ENCODE data around the gene MOV10. TPM values are rescaled to one million over a fixed set of nuclear protein-coding genes. Genes with fewer than 3 reads are reported as not detected.
A peak's percentile ranks its signal among the peaks of the same experiment; 100 is the strongest.

Gene MOV10
- total RNA-seq, 1 experiment from 2014 or later = 57.2 TPM

DNA sequence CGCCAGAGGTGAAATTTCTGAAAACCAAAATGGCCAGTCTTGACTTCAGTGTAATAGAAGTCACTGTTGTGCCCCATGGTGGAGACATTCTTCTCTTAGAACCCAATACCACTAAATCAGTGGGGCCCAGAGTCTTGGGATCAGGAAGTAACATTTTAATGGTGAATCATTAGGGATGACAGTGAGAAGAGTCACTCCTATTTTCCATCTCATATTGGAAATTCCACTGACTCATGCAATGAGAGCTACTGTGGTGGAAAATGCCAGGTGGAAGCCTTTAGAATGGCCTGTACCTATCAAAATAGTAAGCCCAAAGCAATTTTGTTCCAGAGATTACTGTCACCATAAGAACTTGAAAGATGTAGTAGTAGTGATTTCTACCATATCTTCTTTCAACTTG is 61.3 kb downstream of the MOV10 start:
- peak; percentile 93 for DNase-seq (ENCODE audit: low read depth)

DNA sequence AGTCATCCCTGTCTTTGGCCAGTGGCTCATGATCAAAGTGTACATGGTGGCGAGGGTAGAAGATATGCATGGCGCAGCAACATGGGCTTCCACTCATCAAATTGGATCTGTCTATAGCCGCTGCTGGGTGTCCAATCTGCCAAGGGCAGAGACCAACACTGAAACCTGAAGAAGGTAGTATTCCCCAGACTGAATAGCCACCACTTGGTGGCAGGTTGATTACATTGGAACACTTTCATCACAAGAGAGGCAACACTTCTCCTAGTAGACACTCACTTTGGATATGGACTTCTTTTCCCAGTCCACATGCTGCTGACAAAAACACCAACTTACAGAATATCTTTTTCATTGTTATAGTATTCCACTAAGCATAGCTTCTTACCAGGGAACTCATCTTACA is 63.1 kb downstream of the MOV10 start:
- no peak for DNase-seq (ENCODE audit: low read depth)

DNA sequence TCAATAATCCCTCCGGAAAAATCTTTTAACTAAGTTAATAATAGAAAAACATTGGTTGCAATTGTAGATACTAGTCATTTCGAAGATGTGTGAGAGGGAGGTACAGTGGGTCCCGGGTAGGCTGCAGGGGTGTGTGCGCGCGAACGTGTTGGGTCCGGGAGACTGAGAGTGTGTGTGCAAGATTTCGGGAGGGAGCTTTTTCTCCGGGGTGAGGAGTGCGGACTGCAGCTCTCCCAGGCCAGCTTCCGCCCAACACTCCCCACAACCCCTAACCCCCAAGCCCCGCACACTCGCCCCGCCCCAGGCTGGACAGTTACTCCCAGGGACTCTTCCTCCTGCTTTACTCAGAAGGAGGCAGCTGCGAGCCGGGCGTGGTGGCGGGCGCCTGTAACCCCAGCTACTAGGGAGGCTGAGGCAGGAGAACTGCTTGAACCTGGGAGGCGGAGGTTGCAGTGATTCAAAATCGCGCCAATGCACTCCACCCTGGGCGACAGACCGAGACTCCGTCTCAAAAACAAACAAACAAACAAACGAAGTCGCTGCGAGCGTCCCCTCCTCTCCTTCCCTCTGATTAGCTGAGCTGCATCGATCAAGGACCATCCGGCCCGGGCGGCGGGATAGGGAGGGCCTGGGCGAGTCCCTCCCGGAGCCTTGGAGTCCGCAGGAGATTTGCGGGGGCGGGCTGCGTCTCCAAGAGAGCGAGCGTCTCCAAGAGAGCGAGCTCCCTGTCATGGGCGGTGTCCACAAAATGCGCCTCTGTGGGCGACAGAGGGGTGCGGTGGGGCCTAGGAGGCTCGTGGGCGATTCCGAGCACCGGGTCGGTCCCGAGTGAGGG is 68.9 kb downstream of the MOV10 start:
- no peak for DNase-seq (ENCODE audit: low read depth)

DNA sequence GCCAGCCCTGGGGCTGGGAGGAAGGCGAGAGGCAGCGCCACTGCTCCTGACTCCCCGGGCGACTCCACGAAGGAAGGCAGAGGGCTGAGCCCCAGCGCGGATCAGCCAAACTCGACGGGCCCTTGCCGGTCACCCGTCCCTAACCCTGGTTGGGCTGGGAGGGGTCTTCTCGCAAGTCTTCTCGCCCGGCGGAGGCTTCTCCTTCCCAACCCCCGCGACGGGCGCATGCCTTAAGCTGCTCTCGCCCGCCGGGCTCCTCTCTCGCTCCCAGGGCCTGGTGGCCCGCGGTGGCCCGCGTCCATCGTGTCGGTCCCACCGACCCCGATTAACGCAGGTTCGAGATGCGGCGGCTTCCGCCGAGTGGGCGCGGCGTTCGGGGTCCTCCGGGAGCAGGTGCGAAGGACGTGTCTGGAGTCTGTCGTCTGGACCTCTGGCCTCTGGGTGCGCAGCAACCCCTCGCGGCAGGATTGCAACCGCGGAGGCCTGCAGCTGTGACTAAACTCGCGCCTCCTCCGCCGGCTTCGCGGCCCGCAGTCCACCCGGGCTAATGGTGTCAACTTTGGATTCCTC is 69.6 kb downstream of the MOV10 start:
- peak; percentile 57 for DNase-seq (ENCODE audit: low read depth)

DNA sequence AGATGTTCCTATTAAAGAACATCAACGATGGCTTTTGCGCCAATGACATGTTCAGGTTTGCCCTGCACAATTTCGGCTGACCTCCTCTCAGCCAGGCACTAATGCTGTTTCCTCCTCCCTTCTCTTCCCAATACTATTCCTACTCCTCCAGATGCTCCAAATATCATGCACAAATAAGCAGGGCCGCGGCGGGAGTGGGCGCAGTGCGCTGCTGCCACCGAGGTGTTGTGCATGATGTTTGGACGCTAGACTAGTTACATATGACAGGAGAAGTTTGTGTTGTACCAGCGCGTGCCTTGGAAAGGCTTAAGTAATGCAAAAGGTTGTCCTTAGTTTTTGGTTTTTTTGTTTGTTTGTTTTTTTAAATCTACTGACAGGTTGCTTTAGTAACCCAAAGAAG is 73.9 kb downstream of the MOV10 start:
- DNase-seq (ENCODE audit: low read depth) = no peak

Other genes with a start within 250 kb of the MOV10 start
- 0.12 and 0.40 TPM in 2 replicates for gene WNT2B, start 165.7 kb upstream of the MOV10 start, total RNA-seq (2014; rRNA removed; shearing (Covaris generic))
- gene ST7L, start 55.5 kb upstream of the MOV10 start, total RNA-seq (2014; rRNA removed; shearing (Covaris generic)) = 29.6 and 31.5 TPM in 2 replicates
- 322 and 342 TPM in 2 replicates for gene CAPZA1, start 54.8 kb upstream of the MOV10 start, total RNA-seq (2014; rRNA removed; shearing (Covaris generic))
- 443 and 466 TPM in 2 replicates for gene RHOC, start 32.5 kb downstream of the MOV10 start, total RNA-seq (2014; rRNA removed; shearing (Covaris generic))
- 0.06 TPM in 1 of 2 replicates, not detected in the other for gene PPM1J, start 40.7 kb downstream of the MOV10 start, total RNA-seq (2014; rRNA removed; shearing (Covaris generic))

All from Daoy (cell line).